Body of pancreas (tissue), 4 donors: ENCODE data around the gene TBC1D10A.

Source experiments
- CTCF ChIP-seq, 7 experiments: fragments of 450-650 bp in 4 of 7; fragments of 200-600 bp in 3 of 7; sonication (generic) in 3 of 7; IDR thresholded peaks; one replicate each; pipeline ENCODE4 v1.5.1; 2016 to 2019; ENCODE audit warnings: antibody characterized with exemption in 7 of 7
- POLR2A ChIP-seq, 3 donors: fragments of 450-650 bp; IDR thresholded peaks; one replicate each; pipeline ENCODE4 v1.6.1; 2016; ENCODE audit warnings: antibody characterized with exemption in 3 of 3, mild to moderate bottlenecking in 2 of 3

GRCh38 chr22:30246814-30247376 lies 79.8 kb downstream of the TBC1D10A start:
- TF ChIP-seq CTCF (IDR thresholded peaks at IDR 0.05) = no peak
- no peak for TF ChIP-seq POLR2A (IDR thresholded peaks at IDR 0.05)
